Kidney epithelial cell (primary cell): Measurements from ENCODE around the gene VPS37C. TPM values are rescaled to one million over a fixed set of nuclear protein-coding genes. Genes with fewer than 3 reads are reported as not detected.
"Not testable (repeated sequence)": the region's sequence is repeated elsewhere in the genome, so short reads cannot be mapped to it uniquely, and the experiment has no call there.

ENCODE experiments used
- DNase-seq: peaks from one replicate; pipeline ENCODE4 v3.0.0-alpha.2; 2010; ENCODE audit warnings: low read depth
- H3K27me3 ChIP-seq: 2 replicates; pipeline ENCODE4 v1.6.0; 2011; ENCODE audit warnings: low read length; ENCODE audit not compliant: control insufficient read depth, insufficient read depth
- H3K36me3 ChIP-seq: 2 replicates; pipeline ENCODE4 v1.5.1; 2011; ENCODE audit warnings: low read length; ENCODE audit not compliant: control insufficient read depth, insufficient read depth
- H3K4me3 ChIP-seq: 2 replicates; pipeline ENCODE4 v1.5.1; 2011; ENCODE audit warnings: low read depth, mild to moderate bottlenecking, control low read depth, low read length
- total RNA-seq: library from RNA; depleted of rRNA; stranded (reverse); fragments of >200 nt; gene quantifications from 2 replicates; pipeline ENCODE4 v1.2.3, GENCODE V29; 2015
- TF ChIP-seq, protein P1 (sequence below): IDR thresholded peaks from 2 replicates; pipeline ENCODE4 v1.5.1; 2011; ENCODE audit warnings: mild to moderate bottlenecking, moderate library complexity, low read length, control low read depth, inconsistent platforms; ENCODE audit not compliant: insufficient read depth, poor library complexity, severe bottlenecking

VPS37C gene
- total RNA-seq, 1 donor from 2014 or later: 24.4 TPM

DNA sequence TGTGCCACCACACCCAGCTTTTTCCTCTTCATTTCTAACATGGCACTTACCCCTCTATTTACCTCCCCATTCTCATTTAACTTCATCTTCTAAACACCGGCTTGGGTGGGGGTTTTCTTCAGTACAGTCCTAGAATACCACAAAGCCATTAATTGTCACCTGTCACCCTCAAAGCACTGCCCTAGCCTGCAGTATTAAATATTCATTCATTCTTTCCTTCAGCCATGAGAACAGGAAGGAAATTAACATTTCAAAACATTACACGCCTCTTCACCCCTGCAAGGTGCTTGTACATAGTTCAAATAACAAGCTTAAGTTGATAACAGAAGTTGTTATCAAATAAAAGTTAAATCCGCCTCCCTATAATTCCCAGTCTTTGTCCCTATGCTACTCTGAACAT lies 10.7 kb upstream of the VPS37C start:
- Histone ChIP-seq H3K27me3 (no peaks in the 10 kb centered on the region), H3K36me3 (no peaks in the 10 kb centered on the region), H3K4me3 (no peak overlapping the region)
- TF ChIP-seq, protein P1, sequence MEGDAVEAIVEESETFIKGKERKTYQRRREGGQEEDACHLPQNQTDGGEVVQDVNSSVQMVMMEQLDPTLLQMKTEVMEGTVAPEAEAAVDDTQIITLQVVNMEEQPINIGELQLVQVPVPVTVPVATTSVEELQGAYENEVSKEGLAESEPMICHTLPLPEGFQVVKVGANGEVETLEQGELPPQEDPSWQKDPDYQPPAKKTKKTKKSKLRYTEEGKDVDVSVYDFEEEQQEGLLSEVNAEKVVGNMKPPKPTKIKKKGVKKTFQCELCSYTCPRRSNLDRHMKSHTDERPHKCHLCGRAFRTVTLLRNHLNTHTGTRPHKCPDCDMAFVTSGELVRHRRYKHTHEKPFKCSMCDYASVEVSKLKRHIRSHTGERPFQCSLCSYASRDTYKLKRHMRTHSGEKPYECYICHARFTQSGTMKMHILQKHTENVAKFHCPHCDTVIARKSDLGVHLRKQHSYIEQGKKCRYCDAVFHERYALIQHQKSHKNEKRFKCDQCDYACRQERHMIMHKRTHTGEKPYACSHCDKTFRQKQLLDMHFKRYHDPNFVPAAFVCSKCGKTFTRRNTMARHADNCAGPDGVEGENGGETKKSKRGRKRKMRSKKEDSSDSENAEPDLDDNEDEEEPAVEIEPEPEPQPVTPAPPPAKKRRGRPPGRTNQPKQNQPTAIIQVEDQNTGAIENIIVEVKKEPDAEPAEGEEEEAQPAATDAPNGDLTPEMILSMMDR: no peak
- DNase-seq: no peak

DNA sequence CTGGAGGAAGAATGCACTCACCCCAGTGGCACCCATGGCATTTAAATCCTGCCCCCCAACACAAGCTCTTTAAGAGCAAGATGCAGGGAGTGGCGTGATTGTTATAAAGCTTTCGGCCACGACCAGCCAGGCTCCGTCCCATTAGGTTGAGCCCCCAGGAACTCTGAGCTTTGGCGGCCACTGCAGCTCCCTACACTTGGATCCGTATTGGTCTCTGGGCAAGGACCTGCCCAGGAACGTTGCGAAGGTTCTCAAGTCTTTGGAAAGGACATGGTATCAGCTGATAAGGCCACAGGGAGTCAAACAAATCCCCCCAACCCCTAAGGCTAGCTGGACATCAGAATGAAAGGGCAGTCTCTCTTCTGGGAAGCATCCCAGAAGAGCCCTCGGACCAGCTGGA lies 9.3 kb upstream of the VPS37C start:
- no peaks in the 10 kb centered on the region for H3K36me3 ChIP-seq
- no peak for DNase-seq
- H3K4me3 ChIP-seq: no peak overlapping the region

GRCh38 chr11:61168800-61169199 lies 7.6 kb upstream of the VPS37C start:
- TF ChIP-seq, protein P1: no peak
- H3K36me3 ChIP-seq: no peaks in the 10 kb centered on the region
- H3K27me3 ChIP-seq: no peaks in the 10 kb centered on the region
- DNase-seq: no peak
- H3K4me3 ChIP-seq: no peak overlapping the region

More for the DNA sequence above, 9.3 kb upstream of the VPS37C start:
- TF ChIP-seq, protein P1: no peak
- no peaks in the 10 kb centered on the region for H3K27me3 ChIP-seq

DNA sequence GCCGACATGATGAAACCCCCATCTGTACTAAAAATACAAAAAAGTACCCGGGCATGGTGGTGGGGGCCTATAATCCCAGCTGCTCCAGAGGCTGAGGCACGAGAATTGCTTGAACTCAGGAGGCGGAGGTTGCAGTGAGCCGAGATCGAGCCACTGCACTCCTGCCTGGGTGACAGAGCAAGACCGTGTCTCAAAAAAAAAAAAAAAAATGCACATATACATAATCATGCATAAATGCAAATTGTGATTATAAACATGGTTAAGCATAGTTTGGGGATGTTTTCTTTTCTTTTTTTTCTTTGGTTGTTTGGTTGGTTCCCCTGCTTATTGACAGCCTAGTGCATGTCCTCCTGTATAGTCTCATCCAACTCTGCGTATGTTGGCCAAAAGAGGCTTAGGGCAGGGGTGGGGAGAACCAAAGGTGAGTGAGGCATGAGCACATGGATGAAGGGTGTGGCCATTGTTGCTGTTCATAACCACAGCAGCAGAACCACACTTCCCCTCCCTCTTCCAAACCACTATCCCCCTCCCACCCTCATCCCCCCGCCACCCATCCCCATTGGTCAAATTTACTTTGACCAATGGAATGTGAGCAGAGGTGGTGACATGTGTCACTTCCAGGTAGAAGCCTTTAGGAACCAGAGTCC lies 6.9 kb upstream of the VPS37C start:
- DNase-seq: no peak
- TF ChIP-seq, protein P1: no peak
- no peaks in the 10 kb centered on the region for H3K27me3 ChIP-seq
- H3K36me3 ChIP-seq: no peaks in the 10 kb centered on the region
- no peak overlapping the region for H3K4me3 ChIP-seq

GRCh38 chr11:61166331-61166730 lies 5.1 kb upstream of the VPS37C start:
- not testable (repeated sequence) for H3K4me3 ChIP-seq, H3K36me3 ChIP-seq, H3K27me3 ChIP-seq, DNase-seq

GRCh38 chr11:61165785-61166184 lies 4.6 kb upstream of the VPS37C start:
- H3K4me3 ChIP-seq, H3K27me3 ChIP-seq, DNase-seq, H3K36me3 ChIP-seq: not testable (repeated sequence)
